GM12878 (cell line): ENCODE data around the gene ZNF407. TPM values are rescaled to one million over a fixed set of nuclear protein-coding genes. Genes with fewer than 3 reads are reported as not detected.

ENCODE experiments used
- ATAC-seq: fragments of 200-7000 bp; cut with Tn5 transposase; 3 replicates; pipeline ENCODE4 v1.9.1; 2020; ENCODE audit warnings: mild to moderate bottlenecking, moderate library complexity
- BruUV-seq: library from RNA; stranded (reverse); fragments of 400-500 nt; replicated peaks from 2 replicates; lab custom pipeline; 2021; lab: Mats Ljungman, UMichigan
- CTCF ChIA-PET: fragments of 300-600 bp; sonication (Branson Sonifier 250); formaldehyde crosslinking; extraction: SDS; loops from one replicate; lab custom pipeline; 2021; ENCODE audit warnings: inconsistent platforms; lab: Yijun Ruan, JAX
- POLR2A ChIA-PET: fragments of 350-600 bp; formaldehyde crosslinking; extraction: SDS; loops from one replicate; lab custom pipeline; 2021; ENCODE audit warnings: inconsistent platforms; lab: Charles Lee
- RAD21 ChIA-PET: fragments of 300-600 bp; sonication (Branson Sonifier 250); formaldehyde crosslinking; loops from one replicate; lab custom pipeline; 2023; ENCODE audit warnings: antibody characterized with exemption; ENCODE audit not compliant: unreplicated experiment; lab: Charles Lee
- SMC1A ChIA-PET: fragments of 300-600 bp; sonication (Branson Sonifier 250); formaldehyde crosslinking; loops from one replicate; lab custom pipeline; 2023; ENCODE audit not compliant: unreplicated experiment, uncharacterized antibody; lab: Charles Lee
- DNase-seq: peaks from one replicate; pipeline ENCODE4 v3.0.0-alpha.2; 2011; ENCODE audit warnings: low read depth, low spot score
- FAIRE-seq: peaks from 3 replicates; lab custom pipeline; 2011; peaks lifted over from hg19 to GRCh38; lab: Jason Lieb, UNC
- H2AFZ ChIP-seq: 2 replicates; pipeline ENCODE4 v1.6.0; 2011; ENCODE audit warnings: low read depth, low read length, control low read depth; ENCODE audit not compliant: control insufficient read depth
- H3K27ac ChIP-seq: 2 replicates; pipeline ENCODE4 v1.5.1; 2011; ENCODE audit warnings: control low read depth; ENCODE audit not compliant: control insufficient read depth, insufficient read depth
- H3K27me3 ChIP-seq, 2 experiments: replicated peaks in 1 of 2; 2 replicates each; pipeline versions ENCODE4 v1.6.0 to v1.6.1; 2011; ENCODE audit warnings: low read length in 1 of 2; ENCODE audit not compliant: control insufficient read depth in 2 of 2, insufficient read depth in 2 of 2
- H3K36me3 ChIP-seq, 2 experiments: 2 replicates each; pipeline ENCODE4 v1.5.1; 2011; ENCODE audit warnings: low read length in 1 of 2; ENCODE audit not compliant: control insufficient read depth in 2 of 2, insufficient read depth in 2 of 2
- H3K4me1 ChIP-seq: 2 replicates; pipeline ENCODE4 v1.6.1; 2011; ENCODE audit warnings: mild to moderate bottlenecking, low read length, moderate library complexity, mixed read lengths; ENCODE audit not compliant: control insufficient read depth, insufficient read depth
- H3K4me2 ChIP-seq: 2 replicates; pipeline ENCODE4 v1.6.0; 2011; ENCODE audit warnings: control low read depth; ENCODE audit not compliant: control insufficient read depth, insufficient read depth
- H3K4me3 ChIP-seq: fragments of 200-600 bp; sonication (generic); 2 replicates; pipeline ENCODE4 v1.5.1; 2016
- H3K79me2 ChIP-seq: 2 replicates; pipeline ENCODE4 v1.6.0; 2011; ENCODE audit warnings: low read length; ENCODE audit not compliant: control insufficient read depth, insufficient read depth
- H3K9ac ChIP-seq: 2 replicates; pipeline ENCODE4 v1.8.0; 2011; ENCODE audit warnings: low read length, control low read depth, mixed read lengths; ENCODE audit not compliant: control insufficient read depth, insufficient read depth
- H3K9me3 ChIP-seq: replicated peaks from 3 replicates; pipeline ENCODE4 v1.5.1; 2011; ENCODE audit warnings: mild to moderate bottlenecking, low read length; ENCODE audit not compliant: control insufficient read depth, insufficient read depth
- H4K20me1 ChIP-seq: 2 replicates; pipeline ENCODE4 v1.6.0; 2011; ENCODE audit not compliant: control insufficient read depth, insufficient read depth
- BCLAF1 ChIP-seq: fragments of 450-650 bp; IDR thresholded peaks from 2 replicates; pipeline ENCODE4 v1.6.1; 2017; ENCODE audit warnings: antibody characterized with exemption, mild to moderate bottlenecking, moderate library complexity
- EED ChIP-seq: sonication (generic); IDR thresholded peaks from 2 replicates; pipeline ENCODE4 v1.6.1; 2016; ENCODE audit warnings: antibody characterized with exemption, low read depth
- MTA2 ChIP-seq: fragments of 450-650 bp; IDR thresholded peaks from 2 replicates; pipeline ENCODE4 v1.6.1; 2016; ENCODE audit warnings: low read depth, mild to moderate bottlenecking, moderate library complexity
- PKNOX1 ChIP-seq: fragments of 450-650 bp; IDR thresholded peaks from 2 replicates; pipeline ENCODE4 v1.6.1; 2016; ENCODE audit warnings: mild to moderate bottlenecking
- WGBS: methylation state at CpG from one replicate; pipeline ENCODE4 v1.1.6; 2016; ENCODE audit warnings: low lambda C conversion rate; ENCODE audit not compliant: insufficient replicate concordance, insufficient coverage; ENCODE audit errors: missing lambda C conversion rate; 5-methylcytosine and 5-hydroxymethylcytosine counted together
- in situ Hi-C: fragments of 300-500 bp; cut with MboI; formaldehyde crosslinking; loops from 9 replicates; pipeline ENCODE4 v1.14.3; 2018; ENCODE audit warnings: mixed read lengths
- intact Hi-C: fragments of 100-400 bp; cut with micrococcal nuclease; formaldehyde crosslinking; loops from one replicate; pipeline ENCODE4 v1.14.2; 2022; ENCODE audit not compliant: unreplicated experiment
- polyA plus RNA-seq, 11 experiments: library from polyadenylated mRNA; depleted of rRNA in 4 of 11; unstranded in 6 of 11; stranded (reverse) in 5 of 11; fragments of >200 nt; fragmentation: Nextera tagmentation in 4 of 11; fragmentation: Illumina TruSeq in 1 of 11; extraction: Ambion mirVana in 4 of 11; extraction: Trizol in 1 of 11; gene quantifications; 1 replicate in 1 of 11; 2 replicates in 10 of 11; pipeline versions ENCODE4 v1.2.1 to v1.2.3, GENCODE V29; 2011 to 2016; ENCODE audit warnings: inconsistent platforms in 2 of 11, missing spikeins in 2 of 11, low read depth in 1 of 11
- total RNA-seq, 4 experiments: library from RNA; depleted of rRNA in 3 of 4; stranded (reverse); fragments of >200 nt in 3 of 4; fragmentation: Illumina TruSeq in 1 of 4; extraction: Trizol in 1 of 4; gene quantifications; 2 replicates each; pipeline versions ENCODE4 v1.2.1 to v1.2.3, GENCODE V29; 2013 to 2021

The ZNF407 gene
- total and polyA plus RNA-seq, 10 of the 15 experiments (the other 5 are each of a cell fraction or from before 2014, with no cell fraction given), result 0.69 to 11.6 (median 5.3) TPM

GRCh38 chr18:74630804-74631203 is 33.1 kb downstream of the ZNF407 start:
- POLR2A ChIA-PET, result no interaction called here
- TF ChIP-seq BCLAF1 (no peak), MTA2 (no peak), PKNOX1 (no peak), EED (no peak)
- WGBS, result 83% methylated on average over 6 of the region's 6 CpGs

More at GRCh38 chr18:74630804-74631203, 33.1 kb downstream of the ZNF407 start:
- DNase-seq (no peak), FAIRE-seq (no peak), ATAC-seq (no peak)
- CTCF ChIA-PET, result no interaction called here
- no peak overlapping the region for H3K27ac ChIP-seq
- no peak overlapping the region for H2AFZ ChIP-seq
- peaks cover 3 to 12% of the 10 kb centered on the region in 2 experiments for H3K36me3 ChIP-seq
- no peaks in the 10 kb centered on the region for H3K9me3 ChIP-seq
- H4K20me1 ChIP-seq, result no peaks in the 10 kb centered on the region
- no peaks in the 10 kb centered on the region for H3K4me1 ChIP-seq
- H3K9ac ChIP-seq, result no peak overlapping the region
- no peak overlapping the region for H3K4me2 ChIP-seq
- BruUV-seq, result no TSS peak
- SMC1A ChIA-PET, result no interaction called here
- no peak overlapping the region for H3K4me3 ChIP-seq
- in situ Hi-C loops, result loop anchor here (25.0 kb wide), 1 partner anchor 1731 kb away; no protein-coding TSS in a partner anchor
- no peaks in the 10 kb centered on the region; the same call in 1 of the 2 replicates for H3K79me2 ChIP-seq
- RAD21 ChIA-PET, result no interaction called here
- intact Hi-C loops, result no loop called here
- H3K27me3 ChIP-seq, result no peaks in the 10 kb centered on the region
